HUDEP-2 (cell line): ENCODE measurements around the gene PTPRZ1.

Experiments used
- DNase-seq, 76 experiments: peaks; one replicate each; lab custom pipeline; 2025; ENCODE audit not compliant: unreplicated experiment in 76 of 76; lab: John Stamatoyannopoulos, UW

PTPRZ1 gene

DNA sequence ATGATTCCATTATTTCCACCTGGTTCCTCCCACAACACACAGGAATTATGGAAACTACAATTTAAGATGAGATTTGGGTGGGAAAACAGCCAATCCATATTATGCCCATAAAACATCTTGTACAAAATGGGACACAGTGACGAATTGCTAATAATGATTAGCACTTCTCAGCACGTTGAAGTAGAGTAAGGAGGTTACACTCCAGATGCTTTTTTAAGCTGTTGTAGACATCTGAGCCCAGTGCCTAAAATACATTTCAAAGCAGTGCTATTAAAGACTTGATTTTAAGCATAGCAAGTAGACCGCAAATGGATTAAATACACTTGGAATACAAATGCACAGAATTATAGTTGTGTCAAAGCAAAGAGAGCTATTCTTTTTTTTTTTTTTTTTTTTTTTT lies 165.2 kb downstream of the PTPRZ1 start:
- DNase-seq, result no peak

GRCh38 chr7:122038904-122039303 lies 165.9 kb downstream of the PTPRZ1 start:
- no peak for DNase-seq

DNA sequence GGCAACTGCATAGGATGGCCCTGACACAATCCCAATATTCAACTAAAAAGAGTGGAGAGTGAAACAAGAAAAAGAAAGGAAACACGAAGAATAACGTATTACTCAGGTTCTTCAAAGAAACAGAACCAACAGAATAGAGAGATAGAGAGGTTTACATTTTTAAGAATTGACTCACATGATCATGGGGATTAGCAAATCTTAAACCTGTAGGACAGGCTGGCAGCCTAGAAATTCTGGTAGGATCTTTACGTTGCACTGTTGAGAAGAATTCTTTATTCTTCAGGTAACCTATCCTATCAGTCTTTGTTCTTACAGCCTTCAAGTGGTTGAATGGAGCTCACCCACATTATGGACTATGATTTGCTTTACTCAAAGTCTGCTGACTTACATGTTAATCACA lies 167.2 kb downstream of the PTPRZ1 start:
- no peak for DNase-seq

- DNase-seq, result no peak
These were observed 173.4 kb downstream of the PTPRZ1 start for GRCh38 chr7:122046402-122046801.

DNA sequence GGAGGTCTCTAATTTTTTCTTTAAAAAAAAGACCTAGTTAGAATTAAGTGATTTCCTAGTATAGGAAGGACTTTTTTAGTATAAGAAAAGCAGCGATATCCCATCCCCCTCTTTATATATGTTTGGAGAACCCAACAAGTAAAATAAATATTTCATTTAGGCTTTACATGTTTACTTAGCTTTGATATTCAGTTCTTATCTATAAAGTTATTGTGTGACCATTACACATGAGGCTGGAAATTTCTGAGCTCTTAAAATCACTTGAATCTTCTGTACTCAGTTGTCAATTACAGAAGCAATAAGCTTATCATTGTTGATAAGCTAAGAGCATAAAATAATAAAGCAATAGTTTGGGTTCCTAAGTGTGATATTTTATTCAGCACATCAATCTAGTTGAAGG lies 181.4 kb downstream of the PTPRZ1 start:
- DNase-seq, result no peak

DNA sequence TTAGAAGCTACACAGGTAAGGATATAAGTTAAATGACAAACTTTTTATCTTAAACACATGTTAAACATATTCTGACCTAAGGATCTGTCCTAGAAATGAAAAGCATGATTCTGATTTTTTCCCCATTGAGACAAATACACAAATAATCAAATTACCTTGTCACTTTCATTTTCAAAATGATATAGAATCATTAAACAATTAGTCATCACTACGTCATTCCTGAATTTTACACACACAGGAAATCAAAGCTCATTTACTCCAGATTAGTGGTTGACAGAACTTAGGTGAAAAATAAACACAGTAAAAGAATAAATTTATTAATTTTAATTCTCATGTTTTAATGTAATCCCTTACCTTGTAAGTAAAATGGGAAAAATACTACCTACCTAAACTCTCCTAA lies 182.1 kb downstream of the PTPRZ1 start:
- DNase-seq, result no peak

DNA sequence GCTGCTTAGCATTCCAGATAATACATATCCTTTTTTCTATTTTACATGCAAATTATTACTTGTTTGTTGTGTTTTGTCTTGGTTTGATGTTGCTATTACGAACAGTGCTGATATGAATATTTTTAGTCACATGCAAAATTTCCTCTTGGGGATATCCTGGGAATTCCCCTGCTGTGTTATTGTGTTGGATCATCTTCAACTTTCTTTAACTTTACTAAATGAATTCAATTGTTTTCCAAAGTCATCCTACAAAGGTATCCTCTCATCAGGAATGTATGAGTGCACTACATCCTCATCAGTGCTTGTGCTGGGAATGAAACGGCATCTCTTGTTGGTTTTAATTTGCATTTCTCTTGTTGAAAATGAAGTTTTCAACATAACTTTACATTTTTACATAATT lies 184.0 kb downstream of the PTPRZ1 start:
- DNase-seq, result no peak

GRCh38 chr7:122059542-122059941 lies 186.6 kb downstream of the PTPRZ1 start:
- no peak for DNase-seq

GRCh38 chr7:122063146-122063545 lies 190.2 kb downstream of the PTPRZ1 start:
- DNase-seq, result no peak

- DNase-seq, result no peak
These were observed 192.0 kb downstream of the PTPRZ1 start for GRCh38 chr7:122064971-122065370.

DNA sequence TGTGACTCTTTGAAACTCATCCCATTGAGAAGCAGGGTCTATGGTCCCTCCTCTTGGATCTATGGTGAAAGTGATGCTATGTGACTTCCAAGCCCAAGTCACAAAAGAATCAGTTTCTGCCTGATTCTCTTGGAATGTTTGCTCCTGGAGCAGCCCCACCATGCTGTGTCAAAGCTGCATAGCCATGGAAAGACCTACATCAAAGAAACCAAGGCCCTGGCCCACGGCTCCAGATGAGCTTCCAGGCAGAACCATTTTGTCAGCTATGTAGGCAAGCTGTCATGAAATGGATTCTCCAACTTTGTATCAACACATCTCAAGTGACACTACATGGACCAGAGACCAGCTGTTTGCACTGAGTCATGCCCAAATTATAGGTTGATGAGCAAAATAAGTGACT lies 194.1 kb downstream of the PTPRZ1 start:
- no peak for DNase-seq

- DNase-seq, result no peak
These were observed 195.1 kb downstream of the PTPRZ1 start for GRCh38 chr7:122068046-122068445.

DNA sequence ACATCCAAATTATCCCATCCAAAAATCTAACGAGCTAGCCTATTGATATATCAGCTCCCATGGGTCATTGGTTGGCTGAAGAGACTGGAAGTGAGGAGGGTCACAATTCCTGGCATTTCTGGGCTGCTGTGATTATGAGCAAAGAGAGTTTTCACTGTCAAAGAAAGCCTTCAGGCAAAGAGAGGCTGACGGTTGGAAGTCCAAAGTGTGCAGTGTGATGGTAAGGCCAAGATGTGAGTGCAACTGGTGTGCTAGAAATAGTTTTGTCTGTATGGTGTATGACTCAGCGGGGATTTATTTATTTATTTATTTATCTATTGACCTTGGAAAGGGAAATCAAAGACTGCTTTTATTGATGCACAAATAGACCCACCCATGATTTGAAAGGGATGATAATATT lies 196.0 kb downstream of the PTPRZ1 start:
- DNase-seq, result no peak

- DNase-seq, result no peak
These were observed 197.1 kb downstream of the PTPRZ1 start for GRCh38 chr7:122070062-122070461.

- no peak for DNase-seq
These were observed 197.9 kb downstream of the PTPRZ1 start for GRCh38 chr7:122070834-122071233.

DNA sequence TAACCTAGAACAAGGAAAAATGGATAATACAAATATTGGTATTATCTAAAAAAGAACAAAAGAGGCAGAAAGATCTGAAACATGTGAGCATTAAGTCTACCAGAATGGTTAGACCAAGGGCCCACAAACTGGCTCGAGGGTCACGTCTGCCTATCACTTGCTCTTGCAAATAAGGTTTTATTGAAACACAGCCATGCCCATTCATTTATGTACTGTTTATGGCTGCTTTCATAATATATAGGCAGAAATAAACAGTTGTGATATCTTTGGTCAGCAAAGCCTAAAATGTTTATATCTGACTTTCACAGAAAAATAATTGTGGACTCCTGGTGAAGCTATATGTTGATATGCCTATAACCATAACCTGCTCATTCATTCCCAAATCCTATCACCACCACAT lies 199.3 kb downstream of the PTPRZ1 start:
- no peak for DNase-seq

GRCh38 chr7:122072924-122073599 lies 200.1 kb downstream of the PTPRZ1 start:
- DNase-seq, result no peak

DNA sequence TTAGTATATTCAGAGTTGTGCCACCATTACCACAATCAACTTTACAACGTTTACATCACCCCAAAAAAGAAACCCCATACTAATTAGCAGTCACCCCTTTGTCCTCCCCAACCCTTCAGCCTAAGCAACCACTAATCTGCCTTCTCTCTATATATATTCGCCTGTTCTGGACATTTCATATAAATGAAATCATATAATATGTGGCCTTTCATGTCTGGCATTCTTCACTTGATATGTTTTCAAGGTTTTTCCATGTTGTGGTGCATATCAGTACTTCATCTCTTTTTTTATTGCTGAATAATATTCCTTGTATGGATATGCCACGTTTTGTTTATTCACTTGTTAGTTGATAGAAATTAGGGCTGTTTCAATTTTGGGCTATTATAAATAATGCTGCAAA lies 200.7 kb downstream of the PTPRZ1 start:
- no peak for DNase-seq

DNA sequence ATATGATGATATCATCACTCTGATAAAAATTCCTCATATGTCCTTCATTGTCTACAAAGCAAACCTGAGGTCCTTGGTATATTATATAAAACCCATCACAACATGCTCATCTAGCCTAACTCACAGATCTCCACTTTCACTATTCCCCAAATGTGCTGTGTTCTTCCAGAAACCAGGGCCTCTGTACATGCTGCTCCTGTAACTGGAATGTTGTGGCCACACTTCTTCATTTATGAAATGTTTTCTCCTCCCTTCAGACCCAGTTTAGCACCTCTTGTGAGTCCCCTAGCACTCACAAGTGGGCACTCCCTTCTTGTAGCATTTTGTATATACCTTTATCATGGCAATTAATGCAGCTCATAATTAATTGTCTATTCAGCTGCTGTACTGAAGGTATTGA lies 209.2 kb downstream of the PTPRZ1 start:
- DNase-seq, result no peak

DNA sequence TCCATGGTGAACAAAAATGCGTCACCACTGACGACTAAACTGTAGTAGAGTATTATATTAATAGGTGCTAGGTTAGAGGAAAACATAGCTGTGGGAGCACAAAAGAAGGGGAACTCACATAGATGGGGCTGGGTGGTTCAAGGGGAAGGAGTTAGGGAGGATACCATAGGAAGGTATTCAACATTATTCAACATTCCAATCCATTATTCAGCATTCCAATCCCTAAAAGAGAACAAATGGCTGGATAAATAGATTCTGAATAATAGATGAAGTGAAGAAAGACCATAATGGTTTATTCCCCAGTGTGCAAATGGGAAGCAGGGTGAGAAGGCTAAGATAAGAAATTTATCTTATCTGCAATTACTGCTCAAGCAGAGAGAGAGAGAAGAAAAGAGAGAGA lies 209.7 kb downstream of the PTPRZ1 start:
- no peak for DNase-seq

- DNase-seq, result peak in 60 of 76 experiments; percentile 0 to 69 (median 37)
These were observed 220.2 kb downstream of the PTPRZ1 start for GRCh38 chr7:122092964-122093797.

DNA sequence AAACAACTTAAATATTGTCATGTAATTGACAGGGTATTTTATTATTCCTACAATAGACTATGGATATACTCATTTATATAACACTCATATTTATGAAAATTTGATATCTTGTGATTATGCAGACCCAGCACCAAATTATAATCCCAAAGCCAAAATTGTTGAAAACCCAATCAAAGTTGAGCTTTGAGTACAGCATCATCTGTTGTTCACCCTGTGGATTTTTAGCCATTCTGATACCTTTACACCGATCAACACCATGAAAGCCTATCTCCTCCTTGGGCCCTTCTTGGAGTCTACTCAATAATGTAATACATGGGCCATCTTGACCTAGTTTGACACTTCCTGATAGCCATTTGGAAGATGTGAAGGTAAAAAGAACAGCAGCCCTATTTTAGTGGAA lies 221.6 kb downstream of the PTPRZ1 start:
- DNase-seq, result no peak
